A549 (cell line): Measurements from ENCODE around the gene GPD2. TPM values are rescaled to one million over a fixed set of nuclear protein-coding genes. Genes with fewer than 3 reads are reported as not detected.

Source experiments
- ATAC-seq, 2 experiments: fragments of 200-7000 bp in 1 of 2; fragments of >200 bp in 1 of 2; cut with Nextera tagmentation in 1 of 2; cut with Tn5 transposase in 1 of 2; 3 replicates each; pipeline versions ENCODE4 v1.8.0 to v1.9.1; 2018 to 2020; ENCODE audit warnings: mild to moderate bottlenecking in 1 of 2, moderate library complexity in 1 of 2
- CTCF ChIA-PET: fragments of 300-600 bp; sonication (Branson Sonifier 250); formaldehyde crosslinking; extraction: SDS; loops from one replicate; lab custom pipeline; 2021; ENCODE audit warnings: antibody characterized with exemption, inconsistent platforms; lab: Yijun Ruan, JAX
- POLR2A ChIA-PET: fragments of 350-600 bp; formaldehyde crosslinking; extraction: SDS; loops from one replicate; lab custom pipeline; 2021; ENCODE audit warnings: antibody characterized with exemption, inconsistent platforms; lab: Yijun Ruan, JAX
- DNase-seq, 2 experiments: peaks; one replicate each; pipeline versions ENCODE4 v3.0.0 to v3.0.0-alpha.2; 2011 to 2016; ENCODE audit warnings: low read depth in 1 of 2, low spot score in 1 of 2
- FAIRE-seq: peaks from 2 replicates; lab custom pipeline; 2011; peaks lifted over from hg19 to GRCh38; lab: Jason Lieb, UNC
- H3K27ac ChIP-seq, 2 experiments: fragments of >200 bp; sonication (Bioruptor Twin); formaldehyde crosslinking; 3 replicates each; pipeline ENCODE4 v1.5.1; 2016 to 2017
- H3K4me1 ChIP-seq: fragments of >200 bp; sonication (Bioruptor Twin); formaldehyde crosslinking; 3 replicates; pipeline ENCODE4 v1.6.1; 2016
- H3K4me2 ChIP-seq: fragments of >200 bp; sonication (Bioruptor Twin); formaldehyde crosslinking; 3 replicates; pipeline ENCODE4 v1.6.1; 2016
- H3K4me3 ChIP-seq: fragments of >200 bp; sonication (Bioruptor Twin); formaldehyde crosslinking; 3 replicates; pipeline ENCODE4 v1.5.1; 2016
- H3K9me3 ChIP-seq: fragments of >200 bp; sonication (Bioruptor Twin); formaldehyde crosslinking; 3 replicates; pipeline ENCODE4 v1.6.1; 2016
- BHLHE40 ChIP-seq: IDR thresholded peaks from 2 replicates; pipeline ENCODE4 v1.6.1; 2012; ENCODE audit warnings: low read depth, low read length, inconsistent platforms
- CHD2 ChIP-seq: fragments of 150-350 bp; IDR thresholded peaks from 2 replicates; pipeline ENCODE4 v1.6.1; 2014; ENCODE audit warnings: low read length; ENCODE audit not compliant: partially characterized antibody
- EHF ChIP-seq: fragments of 250-450 bp; sonication (Bioruptor Pico); IDR thresholded peaks from 2 replicates; pipeline ENCODE4 v1.5.0; 2020; ENCODE audit warnings: mild to moderate bottlenecking
- EHMT2 ChIP-seq: fragments of 200-600 bp; sonication (generic); IDR thresholded peaks from 2 replicates; pipeline ENCODE4 v1.6.1; 2016; ENCODE audit warnings: antibody characterized with exemption, low read depth, mild to moderate bottlenecking, moderate library complexity
- EP300 ChIP-seq, 2 experiments: fragments of >200 bp; sonication (Bioruptor Twin); formaldehyde crosslinking; IDR thresholded peaks; 2 replicates in 1 of 2; 3 replicates in 1 of 2; pipeline ENCODE4 v1.6.1; 2016 to 2017
- ESRRA ChIP-seq: fragments of 150-350 bp; IDR thresholded peaks from 2 replicates; pipeline ENCODE4 v1.6.1; 2014; ENCODE audit warnings: mild to moderate bottlenecking, low read length, borderline replicate concordance
- FOXS1 ChIP-seq: fragments of 250-450 bp; sonication (Bioruptor Pico); IDR thresholded peaks from 2 replicates; pipeline ENCODE4 v1.5.0; 2020; ENCODE audit warnings: mild to moderate bottlenecking, moderate library complexity
- HDAC2 ChIP-seq: fragments of 200-600 bp; sonication (generic); IDR thresholded peaks from 2 replicates; pipeline ENCODE4 v1.6.1; 2016
- HEYL ChIP-seq: fragments of 250-450 bp; sonication (Bioruptor Pico); IDR thresholded peaks from 2 replicates; pipeline ENCODE4 v1.8.0; 2021; ENCODE audit warnings: mild to moderate bottlenecking, moderate library complexity
- HOXB5 ChIP-seq: fragments of 250-450 bp; sonication (Bioruptor Pico); IDR thresholded peaks from 2 replicates; pipeline ENCODE4 v1.5.0; 2020; ENCODE audit warnings: mild to moderate bottlenecking, moderate library complexity
- JUNB ChIP-seq: fragments of >200 bp; sonication (Bioruptor Twin); formaldehyde crosslinking; IDR thresholded peaks from 2 replicates; pipeline ENCODE4 v1.6.1; 2016
- KDM5A ChIP-seq: fragments of 200-600 bp; sonication (generic); IDR thresholded peaks from 2 replicates; pipeline ENCODE4 v1.6.1; 2016; ENCODE audit warnings: antibody characterized with exemption, mild to moderate bottlenecking
- NPAS2 ChIP-seq: fragments of 250-450 bp; sonication (Bioruptor Pico); IDR thresholded peaks from 2 replicates; pipeline ENCODE4 v1.8.0; 2022; ENCODE audit warnings: mild to moderate bottlenecking, moderate library complexity, borderline replicate concordance
- NR3C1 ChIP-seq: fragments of >200 bp; sonication (Bioruptor Twin); formaldehyde crosslinking; IDR thresholded peaks from 3 replicates; pipeline ENCODE4 v1.6.1; 2017
- PHF8 ChIP-seq: fragments of 200-600 bp; sonication (generic); IDR thresholded peaks from 2 replicates; pipeline ENCODE4 v1.6.1; 2016; ENCODE audit warnings: low read depth, mild to moderate bottlenecking, antibody characterized with exemption, moderate library complexity, borderline replicate concordance
- POLR2AphosphoS2 ChIP-seq: conservative IDR thresholded peaks from 2 replicates; pipeline ENCODE4 v1.6.1; 2012; ENCODE audit warnings: low read length, improper control_type of control experiment, inconsistent platforms
- RARB ChIP-seq: fragments of 250-450 bp; sonication (Bioruptor Pico); IDR thresholded peaks from 2 replicates; pipeline ENCODE4 v1.8.0; 2021; ENCODE audit warnings: mild to moderate bottlenecking, moderate library complexity
- RCOR1 ChIP-seq: fragments of 150-350 bp; IDR thresholded peaks from 2 replicates; pipeline ENCODE4 v1.6.1; 2014; ENCODE audit warnings: antibody characterized with exemption, low read length, low read depth
- SMC3 ChIP-seq: fragments of >200 bp; sonication (Bioruptor Twin); formaldehyde crosslinking; IDR thresholded peaks from 3 replicates; pipeline ENCODE4 v1.6.1; 2018; ENCODE audit warnings: inconsistent platforms
- TP53 ChIP-seq: fragments of 250-450 bp; sonication (Bioruptor Pico); IDR thresholded peaks from 2 replicates; pipeline ENCODE4 v1.5.0; 2021; ENCODE audit warnings: mild to moderate bottlenecking, moderate library complexity
- ZC3H11A ChIP-seq: fragments of 450-650 bp; IDR thresholded peaks from 2 replicates; pipeline ENCODE4 v1.6.1; 2014; ENCODE audit warnings: antibody characterized with exemption, mild to moderate bottlenecking
- ZFP36 ChIP-seq: fragments of 450-650 bp; IDR thresholded peaks from 2 replicates; pipeline ENCODE4 v1.6.1; 2014; ENCODE audit warnings: borderline replicate concordance; ENCODE audit not compliant: partially characterized antibody
- ZNF302 ChIP-seq: fragments of 250-450 bp; sonication (Bioruptor Pico); IDR thresholded peaks from 2 replicates; pipeline ENCODE4 v1.9.0; 2021; ENCODE audit warnings: inconsistent platforms, mild to moderate bottlenecking, moderate library complexity
- ZSCAN20 ChIP-seq: fragments of 250-450 bp; sonication (Bioruptor Pico); IDR thresholded peaks from 2 replicates; pipeline ENCODE4 v1.8.0; 2022; ENCODE audit warnings: mild to moderate bottlenecking, moderate library complexity
- WGBS: methylation state at CpG from one replicate; pipeline ENCODE4 v1.1.6; 2017; ENCODE audit errors: missing lambda C conversion rate; 5-methylcytosine and 5-hydroxymethylcytosine counted together
- polyA plus RNA-seq, 4 experiments: library from polyadenylated mRNA; depleted of rRNA in 3 of 4; stranded (reverse); fragments of >200 nt; fragmentation: RNase III in 1 of 4; extraction: RNeasy Plus Mini Kit Qiagen cat#74134 plus additional on column Dnase treatment in 1 of 4; gene quantifications; 2 replicates in 3 of 4; 3 replicates in 1 of 4; pipeline ENCODE4 v1.2.3, GENCODE V29; 2011 to 2017
- TF ChIP-seq, protein P1 (sequence below): fragments of 250-450 bp; sonication (Bioruptor Pico); IDR thresholded peaks from 2 replicates; pipeline ENCODE4 v1.5.0; 2021; ENCODE audit warnings: mild to moderate bottlenecking, moderate library complexity, borderline replicate concordance
- TF ChIP-seq, protein P2 (sequence below): fragments of >200 bp; sonication (Bioruptor Twin); formaldehyde crosslinking; IDR thresholded peaks from 2 replicates; pipeline ENCODE4 v1.6.1; 2016
- TF ChIP-seq, protein P3 (sequence below): fragments of >200 bp; sonication (Bioruptor Twin); formaldehyde crosslinking; IDR thresholded peaks from 3 replicates; pipeline ENCODE4 v1.6.1; 2016

Gene GPD2
- polyA plus RNA-seq, 2 of the 4 experiments (the other 2 are of a cell fraction) = 26.6 to 39.6 TPM

DNA sequence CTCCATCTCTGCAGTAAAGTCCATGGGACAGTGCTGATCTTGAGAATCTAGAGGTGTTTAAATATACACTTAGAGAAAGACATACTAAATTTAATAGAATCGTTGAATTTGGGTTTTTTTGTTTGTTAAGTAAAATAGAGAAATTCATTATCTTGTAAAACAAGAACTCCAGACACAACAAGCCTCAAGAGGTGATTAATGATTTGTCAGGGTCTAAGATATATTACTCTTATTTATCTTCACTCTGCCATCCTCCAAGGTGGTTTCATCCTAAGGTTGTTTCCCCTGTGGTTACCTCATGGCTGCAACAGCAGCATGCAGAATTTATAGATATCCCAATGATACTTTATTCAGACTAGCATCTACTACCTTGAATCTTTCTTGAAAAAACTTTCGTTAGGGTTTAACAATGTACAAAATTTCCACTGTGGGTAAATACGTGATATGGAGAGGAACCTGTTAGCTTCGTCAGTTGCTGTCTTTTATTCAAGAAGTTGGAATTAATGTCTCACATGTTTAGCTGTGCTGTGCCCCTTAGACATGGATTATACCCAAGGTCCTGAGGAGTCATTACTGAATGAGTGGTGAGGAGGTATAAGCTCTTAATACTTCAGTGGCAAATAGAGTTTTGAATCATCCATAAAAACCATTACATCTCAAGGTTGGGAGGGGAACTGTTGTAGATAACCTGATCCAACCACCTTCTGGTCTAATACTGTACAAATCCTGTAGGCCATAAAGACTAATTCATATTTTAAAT is 128.0 kb downstream of the GPD2 start:
- no peak for ATAC-seq
- no peak overlapping the region for H3K4me3 ChIP-seq
- no peak for FAIRE-seq
- WGBS = 94% methylated on average over 4 of the region's 4 CpGs
- no peak overlapping the region for H3K27ac ChIP-seq
- H3K9me3 ChIP-seq = no peaks in the 10 kb centered on the region
- H3K4me2 ChIP-seq = no peak overlapping the region
- ChIA-PET POLR2A (no interaction called here), CTCF (interaction anchor here (0.7 kb wide), 1 partner anchor 47 kb away, joined by 3 read pairs; no protein-coding TSS in a partner anchor)
- no peaks in the 10 kb centered on the region for H3K4me1 ChIP-seq
- no peak for TF ChIP-seq HEYL (CRISPR knock-in tag)
- TF ChIP-seq NPAS2 (CRISPR knock-in tag) = no peak
- no peak for TF ChIP-seq RCOR1
- no peak for TF ChIP-seq RARB
- TF ChIP-seq, protein P1, sequence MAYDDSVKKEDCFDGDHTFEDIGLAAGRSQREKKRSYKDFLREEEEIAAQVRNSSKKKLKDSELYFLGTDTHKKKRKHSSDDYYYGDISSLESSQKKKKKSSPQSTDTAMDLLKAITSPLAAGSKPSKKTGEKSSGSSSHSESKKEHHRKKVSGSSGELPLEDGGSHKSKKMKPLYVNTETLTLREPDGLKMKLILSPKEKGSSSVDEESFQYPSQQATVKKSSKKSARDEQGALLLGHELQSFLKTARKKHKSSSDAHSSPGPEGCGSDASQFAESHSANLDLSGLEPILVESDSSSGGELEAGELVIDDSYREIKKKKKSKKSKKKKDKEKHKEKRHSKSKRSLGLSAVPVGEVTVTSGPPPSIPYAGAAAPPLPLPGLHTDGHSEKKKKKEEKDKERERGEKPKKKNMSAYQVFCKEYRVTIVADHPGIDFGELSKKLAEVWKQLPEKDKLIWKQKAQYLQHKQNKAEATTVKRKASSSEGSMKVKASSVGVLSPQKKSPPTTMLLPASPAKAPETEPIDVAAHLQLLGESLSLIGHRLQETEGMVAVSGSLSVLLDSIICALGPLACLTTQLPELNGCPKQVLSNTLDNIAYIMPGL (CRISPR knock-in tag) = no peak
- TF ChIP-seq PHF8 = no peak
- TF ChIP-seq HDAC2 = no peak
- TF ChIP-seq, protein P2, sequence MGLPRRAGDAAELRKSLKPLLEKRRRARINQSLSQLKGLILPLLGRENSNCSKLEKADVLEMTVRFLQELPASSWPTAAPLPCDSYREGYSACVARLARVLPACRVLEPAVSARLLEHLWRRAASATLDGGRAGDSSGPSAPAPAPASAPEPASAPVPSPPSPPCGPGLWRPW = no peak
- TF ChIP-seq KDM5A = no peak
- TF ChIP-seq TP53 (CRISPR knock-in tag) = no peak
- no peak for TF ChIP-seq ZC3H11A
- TF ChIP-seq EHMT2 = no peak
- no peak for TF ChIP-seq POLR2AphosphoS2
- no peak for TF ChIP-seq HOXB5 (CRISPR knock-in tag)
- TF ChIP-seq BHLHE40 = no peak
- TF ChIP-seq SMC3 = no peak
- no peak for DNase-seq

DNA sequence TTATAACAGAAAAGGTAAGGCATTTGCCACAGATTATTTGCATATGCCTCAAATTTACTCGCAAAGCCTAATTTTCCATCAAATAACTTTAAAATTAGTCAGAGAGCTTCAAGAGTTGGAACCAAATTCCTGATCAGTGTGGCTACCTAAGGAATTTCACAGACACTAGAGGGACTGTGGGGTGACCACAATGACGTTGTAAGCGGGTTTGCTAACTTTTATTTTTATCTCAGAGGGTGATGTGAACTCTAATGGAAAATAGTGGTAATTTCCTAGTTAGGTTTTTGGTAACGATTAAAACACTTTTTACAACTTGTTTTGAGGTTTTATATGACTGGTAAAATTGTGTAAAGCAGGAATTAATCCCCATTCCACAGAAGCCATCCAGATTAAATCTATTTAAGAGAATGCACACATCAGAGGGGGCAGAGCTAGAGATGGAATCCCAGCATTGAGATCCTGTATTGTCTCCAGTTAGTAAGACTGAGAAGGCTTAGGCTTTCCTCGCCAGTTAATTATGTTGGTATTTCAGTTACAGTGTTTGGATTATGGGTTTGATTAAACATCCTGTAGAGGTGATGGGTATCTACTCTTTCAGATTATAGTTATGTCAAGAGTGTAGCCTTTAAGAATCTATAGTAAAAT is 129.0 kb downstream of the GPD2 start:
- H3K4me2 ChIP-seq = no peak overlapping the region
- FAIRE-seq (no peak), ATAC-seq (no peak), DNase-seq (no peak)
- CTCF ChIA-PET = interaction anchor here (0.7 kb wide), 1 partner anchor 46 kb away, joined by 3 read pairs; no protein-coding TSS in a partner anchor
- TF ChIP-seq FOXS1 (CRISPR knock-in tag) = no peak
- TF ChIP-seq ESRRA = no peak
- TF ChIP-seq NR3C1 = no peak
- TF ChIP-seq EP300 (IDR thresholded peaks at IDR 0.05) = no peak
- TF ChIP-seq JUNB = no peak
- no peak for TF ChIP-seq ZFP36
- no peak for TF ChIP-seq EHMT2
- no peak for TF ChIP-seq CHD2
- WGBS = 95% methylated on average over 5 of the region's 5 CpGs
- no peaks in the 10 kb centered on the region for H3K9me3 ChIP-seq
- POLR2A ChIA-PET = no interaction called here
- H3K27ac ChIP-seq = no peak overlapping the region
- H3K4me3 ChIP-seq = no peak overlapping the region
- no peaks in the 10 kb centered on the region for H3K4me1 ChIP-seq

DNA sequence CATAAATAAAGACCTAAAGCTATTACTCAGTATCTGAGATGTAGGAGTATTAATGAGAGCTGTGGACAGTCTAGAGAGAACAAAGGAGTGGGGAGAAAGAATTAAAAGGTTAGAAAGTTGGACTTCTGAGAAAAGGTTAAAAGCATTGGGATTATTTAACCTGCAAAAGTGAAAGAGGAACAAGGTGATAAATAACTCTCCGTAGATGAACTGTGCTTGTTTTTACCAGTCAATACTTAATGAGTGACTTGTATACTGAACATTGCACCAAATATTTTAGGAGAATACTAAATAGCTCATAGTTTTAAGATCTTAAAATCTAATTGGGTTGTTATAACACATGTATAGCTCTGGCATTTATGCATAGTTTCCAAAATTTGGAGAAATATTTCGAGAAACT is 137.5 kb downstream of the GPD2 start:
- TF ChIP-seq ZFP36 = no peak
- TF ChIP-seq, protein P3, sequence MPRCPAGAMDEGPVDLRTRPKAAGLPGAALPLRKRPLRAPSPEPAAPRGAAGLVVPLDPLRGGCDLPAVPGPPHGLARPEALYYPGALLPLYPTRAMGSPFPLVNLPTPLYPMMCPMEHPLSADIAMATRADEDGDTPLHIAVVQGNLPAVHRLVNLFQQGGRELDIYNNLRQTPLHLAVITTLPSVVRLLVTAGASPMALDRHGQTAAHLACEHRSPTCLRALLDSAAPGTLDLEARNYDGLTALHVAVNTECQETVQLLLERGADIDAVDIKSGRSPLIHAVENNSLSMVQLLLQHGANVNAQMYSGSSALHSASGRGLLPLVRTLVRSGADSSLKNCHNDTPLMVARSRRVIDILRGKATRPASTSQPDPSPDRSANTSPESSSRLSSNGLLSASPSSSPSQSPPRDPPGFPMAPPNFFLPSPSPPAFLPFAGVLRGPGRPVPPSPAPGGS = no peak
- TF ChIP-seq ZSCAN20 = no peak
- TF ChIP-seq EHF (CRISPR knock-in tag) = no peak
- TF ChIP-seq, protein P1 (CRISPR knock-in tag) = no peak
- no peak for TF ChIP-seq EHMT2
- no peak for TF ChIP-seq ESRRA
- no peak for TF ChIP-seq ZNF302 (CRISPR knock-in tag)
- TF ChIP-seq NPAS2 (CRISPR knock-in tag) = no peak
- TF ChIP-seq NR3C1 = no peak
- TF ChIP-seq HOXB5 (CRISPR knock-in tag) = no peak
- FAIRE-seq (no peak), ATAC-seq (no peak), DNase-seq (no peak)
- CTCF ChIA-PET = no interaction called here
- no peak overlapping the region for H3K27ac ChIP-seq
- no peaks in the 10 kb centered on the region for H3K4me1 ChIP-seq
- 81% methylated on average over 2 of the region's 2 CpGs for WGBS
- no peak overlapping the region for H3K4me2 ChIP-seq
- POLR2A ChIA-PET = no interaction called here
- no peak overlapping the region for H3K4me3 ChIP-seq
- no peaks in the 10 kb centered on the region for H3K9me3 ChIP-seq
